DND-41 (cell line): ENCODE data around the gene DGKZ.

Source experiments
- EZH2 ChIP-seq: IDR thresholded peaks from 3 replicates; pipeline ENCODE4 v1.6.1; 2012; ENCODE audit warnings: borderline replicate concordance, low read depth, mild to moderate bottlenecking, moderate library complexity, low read length, inconsistent platforms; ENCODE audit not compliant: severe bottlenecking
- TF ChIP-seq, protein P1 (sequence below): IDR thresholded peaks from 2 replicates; pipeline ENCODE4 v1.5.1; 2012; ENCODE audit warnings: borderline replicate concordance, low read length, moderate library complexity, mild to moderate bottlenecking; ENCODE audit not compliant: poor library complexity, severe bottlenecking; ENCODE audit errors: extremely low read depth

DNA sequence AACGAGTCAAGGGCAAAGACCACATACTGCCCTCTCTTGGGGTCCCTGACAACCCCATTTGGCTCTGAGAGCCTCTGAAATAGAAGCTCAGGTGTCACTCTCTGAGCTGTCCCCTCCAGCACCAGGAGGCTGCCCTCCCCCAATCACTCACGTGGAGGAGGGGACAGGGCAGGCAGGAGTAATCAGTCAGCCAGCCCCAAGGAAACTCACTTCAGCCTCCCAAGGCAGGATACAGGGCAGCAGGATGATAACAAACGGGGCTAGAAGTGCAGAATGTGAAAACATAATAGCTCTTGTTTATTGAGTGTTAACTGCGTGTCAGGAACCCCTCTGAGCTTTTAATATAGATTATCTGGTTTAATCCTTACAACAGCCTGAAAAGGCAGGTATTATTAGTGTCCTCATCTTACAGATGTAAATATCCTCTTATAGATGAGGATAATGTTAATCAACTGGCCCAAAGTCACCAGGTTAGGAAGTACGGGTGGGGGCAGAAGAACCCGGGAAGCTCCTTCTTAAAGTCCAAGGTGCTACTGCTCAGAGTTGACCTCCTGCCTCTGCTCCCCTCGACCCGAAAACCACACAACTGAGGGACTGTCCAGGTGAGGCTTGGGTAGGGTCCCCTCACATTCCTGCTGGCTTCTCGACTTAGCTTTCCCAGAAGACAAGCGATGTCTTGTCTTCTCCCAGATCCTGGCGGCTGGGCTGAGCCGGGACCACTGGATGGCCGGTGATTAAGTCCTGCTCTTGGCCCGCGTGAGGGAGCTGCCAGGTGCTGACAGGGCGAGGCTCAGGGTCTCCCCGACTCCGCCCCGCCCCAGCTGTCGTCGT lies 41.6 kb downstream of the DGKZ start:
- TF ChIP-seq EZH2 = no peak
- TF ChIP-seq, protein P1, sequence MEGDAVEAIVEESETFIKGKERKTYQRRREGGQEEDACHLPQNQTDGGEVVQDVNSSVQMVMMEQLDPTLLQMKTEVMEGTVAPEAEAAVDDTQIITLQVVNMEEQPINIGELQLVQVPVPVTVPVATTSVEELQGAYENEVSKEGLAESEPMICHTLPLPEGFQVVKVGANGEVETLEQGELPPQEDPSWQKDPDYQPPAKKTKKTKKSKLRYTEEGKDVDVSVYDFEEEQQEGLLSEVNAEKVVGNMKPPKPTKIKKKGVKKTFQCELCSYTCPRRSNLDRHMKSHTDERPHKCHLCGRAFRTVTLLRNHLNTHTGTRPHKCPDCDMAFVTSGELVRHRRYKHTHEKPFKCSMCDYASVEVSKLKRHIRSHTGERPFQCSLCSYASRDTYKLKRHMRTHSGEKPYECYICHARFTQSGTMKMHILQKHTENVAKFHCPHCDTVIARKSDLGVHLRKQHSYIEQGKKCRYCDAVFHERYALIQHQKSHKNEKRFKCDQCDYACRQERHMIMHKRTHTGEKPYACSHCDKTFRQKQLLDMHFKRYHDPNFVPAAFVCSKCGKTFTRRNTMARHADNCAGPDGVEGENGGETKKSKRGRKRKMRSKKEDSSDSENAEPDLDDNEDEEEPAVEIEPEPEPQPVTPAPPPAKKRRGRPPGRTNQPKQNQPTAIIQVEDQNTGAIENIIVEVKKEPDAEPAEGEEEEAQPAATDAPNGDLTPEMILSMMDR = no peak
